IMR-90 (cell line): Measurements from ENCODE around the gene EEF1AKMT1. TPM values are rescaled to one million over a fixed set of nuclear protein-coding genes. Genes with fewer than 3 reads are reported as not detected.

Source experiments
- ATAC-seq: fragments of 200-7000 bp; cut with Tn5 transposase; 2 replicates; pipeline ENCODE4 v1.9.1; 2020; ENCODE audit warnings: low read depth, mild to moderate bottlenecking, moderate library complexity
- BruUV-seq: library from RNA; stranded (reverse); fragments of 400-500 nt; replicated peaks from 2 replicates; lab custom pipeline; 2021; lab: Mats Ljungman, UMichigan
- CTCF ChIA-PET: fragments of 300-600 bp; formaldehyde crosslinking; extraction: SDS; loops from one replicate; lab custom pipeline; 2021; ENCODE audit warnings: antibody characterized with exemption; lab: Yijun Ruan, JAX
- POLR2A ChIA-PET: fragments of 300-600 bp; sonication (Branson Sonifier 250); formaldehyde crosslinking; loops from one replicate; lab custom pipeline; 2022; ENCODE audit warnings: antibody characterized with exemption; ENCODE audit not compliant: unreplicated experiment; lab: Charles Lee
- DNase-seq: peaks from one replicate; pipeline ENCODE4 v3.0.0; 2013
- H2AFZ ChIP-seq: replicated peaks from 2 replicates; pipeline ENCODE3; 2013; ENCODE audit warnings: low read length, mild to moderate bottlenecking; ENCODE audit not compliant: poor library complexity
- H2AK5ac ChIP-seq: 2 replicates; pipeline ENCODE4 v1.6.1; 2013; ENCODE audit warnings: low read depth, low read length, inconsistent platforms
- H2AK9ac ChIP-seq: replicated peaks from 2 replicates; pipeline ENCODE3; 2013; ENCODE audit warnings: mild to moderate bottlenecking, low read depth, low read length, moderate library complexity; ENCODE audit not compliant: poor library complexity
- H2BK120ac ChIP-seq: 2 replicates; pipeline ENCODE4 v1.6.1; 2013; ENCODE audit warnings: low read depth, low read length, inconsistent platforms
- H2BK15ac ChIP-seq: 3 replicates; pipeline ENCODE4 v1.6.1; 2013; ENCODE audit warnings: low read depth, low read length, inconsistent platforms
- H2BK20ac ChIP-seq: 2 replicates; pipeline ENCODE4 v1.6.1; 2013; ENCODE audit warnings: low read depth, mild to moderate bottlenecking, inconsistent platforms, low read length, moderate library complexity
- H2BK5ac ChIP-seq: 2 replicates; pipeline ENCODE4 v1.6.1; 2013; ENCODE audit warnings: mild to moderate bottlenecking, low read depth, low read length, inconsistent platforms; ENCODE audit not compliant: poor library complexity, severe bottlenecking
- H3K14ac ChIP-seq: replicated peaks from 2 replicates; pipeline ENCODE4 v1.6.1; 2013; ENCODE audit warnings: low read depth, low read length, inconsistent platforms
- H3K18ac ChIP-seq: 2 replicates; pipeline ENCODE4 v1.6.1; 2013; ENCODE audit warnings: low read depth, low read length, control low read depth
- H3K23ac ChIP-seq: 2 replicates; pipeline ENCODE4 v1.6.1; 2013; ENCODE audit warnings: low read depth, low read length, inconsistent platforms
- H3K27ac ChIP-seq: 2 replicates; pipeline ENCODE4 v1.5.1; 2013; ENCODE audit warnings: mild to moderate bottlenecking, control low read depth, low read length; ENCODE audit not compliant: insufficient read depth
- H3K27me3 ChIP-seq: 2 replicates; pipeline ENCODE4 v1.6.1; 2013; ENCODE audit warnings: low read length; ENCODE audit not compliant: control insufficient read depth, insufficient read depth
- H3K36me3 ChIP-seq: 2 replicates; pipeline ENCODE4 v1.6.1; 2013; ENCODE audit warnings: low read length, mixed read lengths; ENCODE audit not compliant: control insufficient read depth, insufficient read depth
- H3K4ac ChIP-seq: 2 replicates; pipeline ENCODE4 v1.6.1; 2013; ENCODE audit warnings: low read depth, low read length, inconsistent platforms
- H3K4me1 ChIP-seq: 2 replicates; pipeline ENCODE4 v1.6.1; 2013; ENCODE audit warnings: low read length, mixed read lengths; ENCODE audit not compliant: control insufficient read depth, insufficient read depth
- H3K4me2 ChIP-seq: 2 replicates; pipeline ENCODE4 v1.6.1; 2013; ENCODE audit warnings: low read depth, mild to moderate bottlenecking, control low read depth, low read length, moderate library complexity
- H3K4me3 ChIP-seq: 2 replicates; pipeline ENCODE4 v1.5.1; 2013; ENCODE audit warnings: low read depth, mild to moderate bottlenecking, control low read depth, low read length, moderate library complexity; ENCODE audit not compliant: insufficient read depth
- H3K56ac ChIP-seq: 2 replicates; pipeline ENCODE4 v1.6.1; 2013; ENCODE audit warnings: low read length, inconsistent platforms; ENCODE audit not compliant: insufficient read depth; ENCODE audit errors: extremely low read depth
- H3K79me1 ChIP-seq, 2 experiments: 2 replicates each; pipeline ENCODE4 v1.6.1; 2013; ENCODE audit warnings: low read length in 2 of 2, inconsistent platforms in 1 of 2, low read depth in 1 of 2
- H3K9ac ChIP-seq: 2 replicates; pipeline ENCODE4 v1.6.1; 2013; ENCODE audit warnings: low read depth, low read length, control low read depth
- H3K9me1 ChIP-seq: 2 replicates; pipeline ENCODE4 v1.6.1; 2013; ENCODE audit warnings: low read length, inconsistent platforms; ENCODE audit not compliant: insufficient read depth
- H3K9me3 ChIP-seq: 2 replicates; pipeline ENCODE4 v1.6.1; 2013; ENCODE audit warnings: low read length; ENCODE audit not compliant: control insufficient read depth, insufficient read depth
- H4K20me1 ChIP-seq: 2 replicates; pipeline ENCODE4 v1.6.1; 2013; ENCODE audit warnings: low read length, inconsistent platforms; ENCODE audit not compliant: insufficient read depth
- H4K5ac ChIP-seq: 2 replicates; pipeline ENCODE4 v1.6.1; 2013; ENCODE audit warnings: mild to moderate bottlenecking, low read depth, low read length, control low read depth
- H4K8ac ChIP-seq, 2 experiments: 2 replicates each; pipeline ENCODE4 v1.6.1; 2013; ENCODE audit warnings: low read depth in 2 of 2, low read length in 2 of 2, control low read depth in 1 of 2, inconsistent platforms in 1 of 2
- H4K91ac ChIP-seq: 2 replicates; pipeline ENCODE4 v1.6.1; 2013; ENCODE audit warnings: low read depth, low read length, inconsistent platforms; ENCODE audit not compliant: insufficient read depth
- BHLHE40 ChIP-seq: fragments of 150-350 bp; IDR thresholded peaks from 2 replicates; pipeline ENCODE4 v1.6.1; 2016; ENCODE audit warnings: mild to moderate bottlenecking, low read depth, low read length
- CEBPB ChIP-seq: IDR thresholded peaks from 2 replicates; pipeline ENCODE4 v1.6.1; 2012; ENCODE audit warnings: low read depth, low read length, improper control_type of control experiment
- CHD1 ChIP-seq: IDR thresholded peaks from 2 replicates; pipeline ENCODE4 v1.6.1; 2012; ENCODE audit warnings: low read depth, low read length, improper control_type of control experiment
- MXI1 ChIP-seq: IDR thresholded peaks from 2 replicates; pipeline ENCODE4 v1.6.1; 2012; ENCODE audit warnings: low read depth, mild to moderate bottlenecking, low read length, moderate library complexity, borderline replicate concordance
- POLR2A ChIP-seq: IDR thresholded peaks from 2 replicates; pipeline ENCODE4 v1.6.1; 2012; ENCODE audit warnings: mild to moderate bottlenecking, low read depth, low read length
- RFX5 ChIP-seq: IDR thresholded peaks from 2 replicates; pipeline ENCODE4 v1.8.0; 2012; ENCODE audit warnings: low read depth, mild to moderate bottlenecking, low read length, moderate library complexity
- USF2 ChIP-seq: fragments of 150-350 bp; IDR thresholded peaks from 2 replicates; pipeline ENCODE4 v1.6.1; 2017; ENCODE audit warnings: mild to moderate bottlenecking, antibody characterized with exemption, low read length, low read depth
- WGBS, 2 experiments: methylation state at CpG; one replicate each; pipeline versions ENCODE4 v1.1.5 to v1.1.7; 2013; ENCODE audit warnings: missing lambda C conversion rate in 2 of 2; ENCODE audit not compliant: insufficient read length in 1 of 2; ENCODE audit errors: extremely low coverage in 2 of 2; 5-methylcytosine and 5-hydroxymethylcytosine counted together
- dilution Hi-C: fragments of 300-500 bp; cut with HindIII; formaldehyde crosslinking; loops from one replicate; pipeline ENCODE4 v1.14.3; 2018; ENCODE audit warnings: low sequenced_read_pairs; ENCODE audit not compliant: unreplicated experiment
- in situ Hi-C: fragments of 300-500 bp; cut with MboI; formaldehyde crosslinking; loops from 3 replicates; pipeline ENCODE4 v1.14.3; 2019; ENCODE audit warnings: low sequenced_read_pairs, inconsistent platforms, mixed read lengths
- intact Hi-C: fragments of 100-400 bp; cut with micrococcal nuclease; formaldehyde crosslinking; loops from 2 replicates; pipeline ENCODE4 v1.10.0; 2022
- polyA plus RNA-seq, 3 experiments: library from polyadenylated mRNA; depleted of rRNA; stranded (reverse); fragments of >200 nt; gene quantifications; 2 replicates each; pipeline ENCODE4 v1.2.3, GENCODE V29; 2012; ENCODE audit warnings: low replicate concordance in 1 of 3
- total RNA-seq: library from RNA; depleted of rRNA; stranded (reverse); fragments of >200 nt; gene quantifications from 2 replicates; pipeline ENCODE4 v1.2.3, GENCODE V29; 2012
- TF ChIP-seq, protein P1 (sequence below): fragments of 150-350 bp; IDR thresholded peaks from 2 replicates; pipeline ENCODE4 v1.6.1; 2016; ENCODE audit warnings: low read depth, mild to moderate bottlenecking, low read length, moderate library complexity, borderline replicate concordance

EEF1AKMT1 gene
- total and polyA plus RNA-seq, 2 of the 4 experiments (the other 2 are of a cell fraction), result 10.0 to 10.6 TPM

DNA sequence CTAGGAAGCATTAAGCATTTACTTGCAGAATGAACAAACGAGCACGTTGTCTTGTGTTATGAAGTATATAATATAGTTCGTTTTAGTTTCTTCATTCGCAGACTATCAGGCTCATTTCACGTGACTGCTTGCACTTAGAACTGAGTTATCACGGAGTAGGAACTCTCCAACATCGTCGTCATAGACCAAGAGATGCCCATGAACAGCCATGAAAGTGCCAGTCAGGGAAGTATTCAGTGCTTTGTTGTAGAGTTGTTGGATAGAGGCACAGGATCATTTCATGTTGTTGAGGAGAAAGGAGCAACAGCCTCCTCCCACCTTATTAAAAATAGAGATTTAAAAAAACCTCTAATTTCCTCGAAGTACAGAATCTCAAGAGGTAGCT is 71.2 kb downstream of the EEF1AKMT1 start:
- Histone ChIP-seq H3K79me1 (0 out of 4 replicates have a peak, but pooled peaks cover 0 to 5% of the 10 kb centered on the region in 2 experiments), H3K23ac (peak overlapping the region; percentile 74), H3K4me1 (peaks cover 4% of the 10 kb centered on the region; the same call in 1 of the 2 replicates), H3K4ac (no peak overlapping the region), H3K4me2 (peak overlapping the region; percentile 84), H3K14ac (no peak overlapping the region), H3K9ac (no peak overlapping the region), H3K9me1 (peaks cover 7% of the 10 kb centered on the region; the same call in 1 of the 2 replicates), H2BK15ac (no peak overlapping the region), H3K56ac (no peak overlapping the region), H4K91ac (no peak overlapping the region), H3K9me3 (no peaks in the 10 kb centered on the region), H2AK5ac (no peak overlapping the region; the same call in 1 of the 2 replicates), H4K8ac (no peak overlapping the region), H2BK20ac (no peak overlapping the region), H2AK9ac (peak overlapping the region; percentile 31), H2BK5ac (no peak overlapping the region), H3K4me3 (peak overlapping the region; percentile 77), H2AFZ (peak overlapping the region; percentile 98), H3K27me3 (peaks cover 4% of the 10 kb centered on the region), H3K36me3 (no peaks in the 10 kb centered on the region), H3K18ac (no peak overlapping the region), H3K27ac (no peak overlapping the region), H4K20me1 (no peaks in the 10 kb centered on the region), H2BK120ac (no peak overlapping the region), H4K5ac (no peak overlapping the region)
- dilution Hi-C loops (no loop called here), intact Hi-C loops (loop anchor here (1.0 to 5.0 kb wide), 3 partner anchors 90 to 520 kb away; no protein-coding TSS in a partner anchor), in situ Hi-C loops (loop anchor here (10.0 to 25.0 kb wide), 2 partner anchors 198 to 515 kb away; partner anchors contain the start of gene GJB2)
- 50% methylated on average over 2 of the region's 9 CpGs; no CpG with 5 or more reads in 1 of the 2 experiments for WGBS, 2 experiments
- TF ChIP-seq RFX5 (no peak), BHLHE40 (0 out of 2 replicates have a peak, but pooled peaks have one; percentile 26), MXI1 (no peak), USF2 (no peak), CEBPB (no peak), CHD1 (no peak), POLR2A (no peak)
- TF ChIP-seq, protein P1, sequence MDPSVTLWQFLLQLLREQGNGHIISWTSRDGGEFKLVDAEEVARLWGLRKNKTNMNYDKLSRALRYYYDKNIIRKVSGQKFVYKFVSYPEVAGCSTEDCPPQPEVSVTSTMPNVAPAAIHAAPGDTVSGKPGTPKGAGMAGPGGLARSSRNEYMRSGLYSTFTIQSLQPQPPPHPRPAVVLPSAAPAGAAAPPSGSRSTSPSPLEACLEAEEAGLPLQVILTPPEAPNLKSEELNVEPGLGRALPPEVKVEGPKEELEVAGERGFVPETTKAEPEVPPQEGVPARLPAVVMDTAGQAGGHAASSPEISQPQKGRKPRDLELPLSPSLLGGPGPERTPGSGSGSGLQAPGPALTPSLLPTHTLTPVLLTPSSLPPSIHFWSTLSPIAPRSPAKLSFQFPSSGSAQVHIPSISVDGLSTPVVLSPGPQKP, result no peak
- ATAC-seq (no peak), DNase-seq (peak; percentile 28)
- BruUV-seq, result no TSS peak
- ChIA-PET CTCF (interaction anchor here (1.7 kb wide), 1 partner anchor 14 kb away, joined by 4 read pairs; no protein-coding TSS in a partner anchor), POLR2A (no interaction called here)
